Measurements from ENCODE around the gene JAG1. TPM values are rescaled to one million over a fixed set of nuclear protein-coding genes. Genes with fewer than 3 reads are reported as not detected.

The JAG1 gene
- polyA plus RNA-seq, 1 donor from 2014 or later: 9.0 TPM

Small RNA genes lying within 50 kb of the gene (small RNA-seq; reads per million reads assigned to genes)
- gene MIR6870: 0 reads per million in 3 experiments

Other genes starting within 250 kb of the JAG1 start
- 28.0 and 29.6 TPM in 2 replicates for gene MKKS, start 239.8 kb downstream of the JAG1 start, polyA plus RNA-seq
- gene SLX4IP, start 238.7 kb downstream of the JAG1 start, polyA plus RNA-seq: 6.4 and 8.2 TPM in 2 replicates

Data from neural cell (in vitro differentiated cells).